Cardiac fibroblast (primary cell): ENCODE measurements around the gene PNMA6F.

Source experiments
- DNase-seq, 2 donors: peaks; one replicate each; pipeline versions ENCODE4 v3.0.0 to v3.0.0-alpha.2; 2010; ENCODE audit warnings: low read depth in 2 of 2
- H3K4me3 ChIP-seq, 2 donors: replicated peaks in 1 of 2; 1 replicate in 1 of 2; 2 replicates in 1 of 2; pipeline ENCODE4 v1.5.1; 2011; ENCODE audit warnings: low read depth in 2 of 2, low read length in 2 of 2, mild to moderate bottlenecking in 2 of 2, moderate library complexity in 1 of 2
- TF ChIP-seq, protein P1 (sequence below): IDR thresholded peaks from one replicate; pipeline ENCODE4 v1.5.1; 2011; ENCODE audit warnings: low read depth, mild to moderate bottlenecking, low read length, inconsistent platforms

The PNMA6F gene

DNA sequence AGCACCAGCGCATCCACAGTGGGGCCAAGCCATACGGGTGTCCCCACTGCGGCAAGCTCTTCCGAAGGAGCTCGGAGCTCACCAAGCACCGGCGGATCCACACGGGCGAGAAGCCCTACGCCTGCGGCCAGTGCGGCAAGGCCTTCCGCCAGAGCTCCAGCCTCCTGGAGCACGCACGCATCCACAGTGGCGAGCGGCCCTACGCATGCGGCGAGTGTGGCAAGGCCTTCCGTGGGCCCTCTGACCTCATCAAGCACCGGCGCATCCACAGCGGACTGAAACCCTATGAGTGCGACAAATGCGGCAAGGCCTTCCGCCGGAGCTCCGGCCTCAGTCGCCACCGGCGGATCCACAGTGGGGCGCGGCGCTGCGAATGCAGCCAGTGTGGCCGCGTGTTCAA, 26.0 kb upstream of the PNMA6F start:
- DNase-seq, result no peak
- TF ChIP-seq, protein P1, sequence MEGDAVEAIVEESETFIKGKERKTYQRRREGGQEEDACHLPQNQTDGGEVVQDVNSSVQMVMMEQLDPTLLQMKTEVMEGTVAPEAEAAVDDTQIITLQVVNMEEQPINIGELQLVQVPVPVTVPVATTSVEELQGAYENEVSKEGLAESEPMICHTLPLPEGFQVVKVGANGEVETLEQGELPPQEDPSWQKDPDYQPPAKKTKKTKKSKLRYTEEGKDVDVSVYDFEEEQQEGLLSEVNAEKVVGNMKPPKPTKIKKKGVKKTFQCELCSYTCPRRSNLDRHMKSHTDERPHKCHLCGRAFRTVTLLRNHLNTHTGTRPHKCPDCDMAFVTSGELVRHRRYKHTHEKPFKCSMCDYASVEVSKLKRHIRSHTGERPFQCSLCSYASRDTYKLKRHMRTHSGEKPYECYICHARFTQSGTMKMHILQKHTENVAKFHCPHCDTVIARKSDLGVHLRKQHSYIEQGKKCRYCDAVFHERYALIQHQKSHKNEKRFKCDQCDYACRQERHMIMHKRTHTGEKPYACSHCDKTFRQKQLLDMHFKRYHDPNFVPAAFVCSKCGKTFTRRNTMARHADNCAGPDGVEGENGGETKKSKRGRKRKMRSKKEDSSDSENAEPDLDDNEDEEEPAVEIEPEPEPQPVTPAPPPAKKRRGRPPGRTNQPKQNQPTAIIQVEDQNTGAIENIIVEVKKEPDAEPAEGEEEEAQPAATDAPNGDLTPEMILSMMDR, result no peak
- no peak overlapping the region for H3K4me3 ChIP-seq

DNA sequence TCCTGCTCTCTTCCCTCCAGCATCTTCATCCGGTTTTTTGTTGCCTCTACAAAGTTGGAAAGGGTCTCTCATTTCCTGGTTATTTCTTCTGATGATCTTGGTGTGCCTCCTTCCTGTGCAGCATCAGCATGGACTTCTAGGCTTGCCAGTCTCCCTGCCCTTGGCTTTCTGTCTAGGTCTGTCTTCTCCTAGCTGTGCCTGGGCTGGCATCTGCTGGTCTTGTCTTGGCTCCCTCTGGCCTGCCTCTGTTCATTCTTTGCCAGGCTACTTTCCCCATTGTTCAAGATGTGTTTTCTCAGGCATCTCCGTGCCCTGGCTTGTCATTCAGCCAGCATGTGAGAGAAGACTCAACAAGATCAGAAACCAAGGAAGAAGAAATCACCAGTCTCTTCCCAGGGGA, 22.1 kb upstream of the PNMA6F start:
- DNase-seq, result no peak
- H3K4me3 ChIP-seq, result no peak overlapping the region
- TF ChIP-seq, protein P1, result no peak

DNA sequence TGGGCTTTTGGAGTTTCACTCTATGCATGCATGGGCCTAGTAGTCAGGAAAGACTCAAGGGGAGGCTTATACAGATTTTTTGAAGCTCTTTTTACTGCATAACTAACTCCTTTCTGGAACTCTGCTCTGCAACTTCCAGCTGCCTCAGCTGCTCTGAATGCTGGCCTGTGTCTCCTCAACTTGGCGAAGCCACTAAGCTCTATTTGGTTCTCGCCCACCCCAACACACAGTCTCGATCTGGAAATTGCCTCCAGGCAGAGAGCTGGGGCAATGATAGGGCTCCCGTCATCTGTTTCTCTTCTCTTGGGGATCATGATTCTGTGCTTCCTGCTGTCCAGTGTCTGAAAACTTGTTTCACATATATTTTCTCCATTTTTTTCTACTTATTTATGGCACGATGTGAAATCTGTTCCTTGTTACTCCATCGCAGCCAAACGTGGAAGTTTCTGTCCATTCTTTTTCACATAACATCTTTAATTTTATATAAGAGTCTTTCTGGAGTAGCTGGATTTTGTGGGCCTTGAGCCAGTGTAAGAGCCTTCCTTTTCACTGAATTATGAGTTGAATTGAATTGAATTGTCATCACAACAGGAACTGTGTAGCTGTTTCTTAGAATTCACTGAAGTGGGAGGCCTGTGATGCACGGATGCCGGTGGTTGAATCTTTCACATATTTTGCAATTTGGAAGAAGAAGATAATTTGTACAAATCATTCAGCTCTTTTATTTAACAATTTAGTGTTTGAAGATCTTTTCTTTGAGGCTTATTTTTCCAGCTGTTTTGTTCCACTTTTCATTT, 21.4 kb upstream of the PNMA6F start:
- TF ChIP-seq, protein P1, result no peak
- no peak for DNase-seq
- H3K4me3 ChIP-seq, result no peak overlapping the region

DNA sequence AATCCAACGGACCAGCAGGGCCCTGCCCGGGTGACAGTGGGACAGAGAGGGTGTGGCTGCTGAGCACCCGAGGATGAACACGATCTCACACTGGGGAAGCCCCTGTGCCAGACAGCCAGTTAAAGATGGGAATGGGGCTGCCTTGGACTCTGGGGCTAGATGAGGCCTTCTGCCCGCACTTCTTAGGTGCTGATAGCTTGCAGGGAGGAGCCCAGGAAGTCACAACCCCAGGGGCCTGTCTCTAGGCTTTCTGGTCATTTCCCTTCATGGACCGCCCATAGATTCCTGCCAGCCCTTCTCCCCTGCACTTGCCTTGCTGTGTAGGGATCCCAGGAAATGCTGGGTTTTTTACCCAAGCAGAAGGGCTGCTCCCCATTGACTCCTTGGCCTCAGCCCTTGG, 18.5 kb upstream of the PNMA6F start:
- no peak overlapping the region for H3K4me3 ChIP-seq
- DNase-seq, result no peak
- TF ChIP-seq, protein P1, result no peak

DNA sequence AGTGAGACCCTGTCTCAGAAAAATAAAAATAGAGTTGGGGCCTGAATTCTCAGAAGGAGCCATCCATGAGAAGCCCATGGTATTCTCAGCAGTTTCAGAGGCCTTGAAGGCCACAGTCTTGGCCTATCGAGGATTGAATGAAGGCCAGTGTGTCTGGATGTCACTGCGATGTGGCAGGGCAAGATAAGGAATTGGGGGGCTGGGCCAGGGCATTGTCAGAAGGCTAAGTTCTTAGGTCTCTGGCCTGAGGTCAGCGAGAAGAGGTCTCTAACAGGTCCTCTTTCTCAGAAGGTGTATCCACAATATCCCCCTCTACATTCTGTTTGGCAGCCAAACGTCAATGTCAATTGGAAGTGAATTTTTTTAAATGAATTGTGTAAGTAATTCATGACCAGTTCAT, 18.1 kb upstream of the PNMA6F start:
- no peak for DNase-seq
- H3K4me3 ChIP-seq, result no peak overlapping the region

DNA sequence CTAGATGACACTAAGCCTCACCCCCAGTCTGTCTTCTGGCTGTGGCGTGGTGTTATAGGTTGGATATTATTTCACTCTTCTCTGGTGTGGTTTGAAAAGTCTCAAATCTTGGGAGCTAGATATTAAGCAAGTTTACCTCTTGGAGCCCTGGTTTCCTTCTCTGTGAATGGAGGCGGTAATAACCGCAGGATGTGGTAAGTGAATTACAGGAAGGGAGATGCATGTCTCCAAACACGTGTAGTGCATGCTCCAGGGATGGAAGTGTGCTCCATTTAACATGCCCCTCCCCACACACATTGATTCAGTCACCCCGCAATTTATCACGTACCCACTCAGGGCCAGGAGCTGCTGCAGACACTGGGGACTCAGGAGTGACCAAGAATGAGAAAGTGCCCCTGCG, 17.3 kb upstream of the PNMA6F start:
- TF ChIP-seq, protein P1, result no peak
- DNase-seq, result no peak
- H3K4me3 ChIP-seq, result no peak overlapping the region

More for the DNA sequence above, 18.1 kb upstream of the PNMA6F start:
- TF ChIP-seq, protein P1, result no peak

DNA sequence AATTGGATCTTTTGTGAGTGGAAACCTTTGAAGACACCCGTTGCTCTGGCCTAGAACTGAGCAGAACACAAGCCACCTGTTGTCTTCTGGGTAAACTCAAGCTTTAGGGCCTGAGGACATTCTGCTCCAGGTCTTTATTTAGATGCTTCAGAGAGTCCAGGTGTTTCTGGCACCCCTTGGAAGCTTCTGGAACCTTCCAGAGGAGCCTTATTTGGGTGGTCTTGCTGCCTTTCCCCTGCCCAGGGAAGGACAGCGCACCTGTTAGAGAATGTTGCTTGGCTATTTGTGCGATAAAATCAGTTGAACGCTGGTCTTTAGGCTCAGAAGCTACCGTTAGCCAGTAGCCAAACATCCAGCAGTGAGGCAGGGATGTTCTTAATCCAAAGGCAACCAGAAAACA, 15.4 kb upstream of the PNMA6F start:
- TF ChIP-seq, protein P1, result no peak
- no peak overlapping the region for H3K4me3 ChIP-seq
- no peak for DNase-seq
